ENCODE data around the gene LBHD1.

LBHD1 gene

GRCh38 chr11:62615521-62615920, 56.5 kb downstream of the LBHD1 start:
- DNase-seq (ENCODE audit: low spot score): no peak

- peak; percentile 47 for DNase-seq (ENCODE audit: low spot score)
Observed at GRCh38 chr11:62614275-62614674, 57.8 kb downstream of the LBHD1 start.

- no peak for DNase-seq (ENCODE audit: low spot score)
Observed at GRCh38 chr11:62613291-62613778, 58.7 kb downstream of the LBHD1 start.

Measured in activated CD4-positive, alpha-beta T cell treated with anti-CD3 and anti-CD28 coated beads, Interleukin-2, Interleukin-4, amounts not matched to agents 100 ng/mL and 50 ng/mL, durations not matched to agents 16 hours and 8 hours (primary cell).